DOHH2 (cell line): Measurements from ENCODE around the gene ICOS.

Source experiments
- EZH2phosphoT487 ChIP-seq: fragments of 200-600 bp; sonication (generic); IDR thresholded peaks from 2 replicates; pipeline ENCODE4 v1.6.1; 2017; ENCODE audit warnings: borderline replicate concordance, mild to moderate bottlenecking, antibody characterized with exemption, low read length, moderate library complexity, mixed read lengths
- TF ChIP-seq, protein P1 (sequence below): fragments of 200-600 bp; sonication (generic); IDR thresholded peaks from one replicate; pipeline ENCODE4 v1.5.1; 2014; ENCODE audit warnings: antibody characterized with exemption, mild to moderate bottlenecking, low read depth, low read length; ENCODE audit not compliant: poor library complexity, severe bottlenecking

DNA sequence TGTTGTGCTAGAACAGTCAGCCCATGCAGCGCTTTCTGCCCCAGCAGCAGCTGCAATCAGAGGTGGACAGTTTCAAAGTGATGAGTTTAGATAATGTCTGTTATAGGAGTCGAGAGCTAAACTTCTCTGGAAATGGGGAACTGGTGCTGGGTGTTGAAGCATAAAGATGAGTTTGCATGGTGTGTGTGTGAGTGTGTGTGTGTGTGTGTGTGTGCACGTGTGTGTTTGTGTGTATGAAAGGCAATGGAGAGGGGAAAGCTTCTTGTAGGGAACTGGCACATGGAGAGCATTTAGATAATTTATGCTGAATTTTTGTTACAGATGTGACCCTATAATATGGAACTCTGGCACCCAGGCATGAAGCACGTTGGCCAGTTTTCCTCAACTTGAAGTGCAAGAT lies 22.7 kb downstream of the ICOS start:
- TF ChIP-seq, protein P1, sequence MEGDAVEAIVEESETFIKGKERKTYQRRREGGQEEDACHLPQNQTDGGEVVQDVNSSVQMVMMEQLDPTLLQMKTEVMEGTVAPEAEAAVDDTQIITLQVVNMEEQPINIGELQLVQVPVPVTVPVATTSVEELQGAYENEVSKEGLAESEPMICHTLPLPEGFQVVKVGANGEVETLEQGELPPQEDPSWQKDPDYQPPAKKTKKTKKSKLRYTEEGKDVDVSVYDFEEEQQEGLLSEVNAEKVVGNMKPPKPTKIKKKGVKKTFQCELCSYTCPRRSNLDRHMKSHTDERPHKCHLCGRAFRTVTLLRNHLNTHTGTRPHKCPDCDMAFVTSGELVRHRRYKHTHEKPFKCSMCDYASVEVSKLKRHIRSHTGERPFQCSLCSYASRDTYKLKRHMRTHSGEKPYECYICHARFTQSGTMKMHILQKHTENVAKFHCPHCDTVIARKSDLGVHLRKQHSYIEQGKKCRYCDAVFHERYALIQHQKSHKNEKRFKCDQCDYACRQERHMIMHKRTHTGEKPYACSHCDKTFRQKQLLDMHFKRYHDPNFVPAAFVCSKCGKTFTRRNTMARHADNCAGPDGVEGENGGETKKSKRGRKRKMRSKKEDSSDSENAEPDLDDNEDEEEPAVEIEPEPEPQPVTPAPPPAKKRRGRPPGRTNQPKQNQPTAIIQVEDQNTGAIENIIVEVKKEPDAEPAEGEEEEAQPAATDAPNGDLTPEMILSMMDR, result no peak
- no peak for TF ChIP-seq EZH2phosphoT487
